HFFc6 (cell line): ENCODE measurements around the gene TTC33. TPM values are rescaled to one million over a fixed set of nuclear protein-coding genes. Genes with fewer than 3 reads are reported as not detected.
"Not testable (repeated sequence)": the region's sequence is repeated elsewhere in the genome, so short reads cannot be mapped to it uniquely, and the experiment has no call there.

Source experiments
- DNase-seq: peaks from one replicate; pipeline ENCODE4 v3.0.0-alpha.2; 2018
- H3K27ac Mint-ChIP-seq: 2 replicates; pipeline ENCODE4 v1.8.0; 2020; ENCODE audit warnings: mild to moderate bottlenecking, mixed read lengths
- H3K27me3 Mint-ChIP-seq: 2 replicates; pipeline ENCODE4 v1.8.0; 2021; ENCODE audit warnings: mild to moderate bottlenecking, moderate library complexity, mixed read lengths; ENCODE audit not compliant: insufficient read depth
- H3K36me3 Mint-ChIP-seq: 2 replicates; pipeline ENCODE4 v1.8.0; 2021; ENCODE audit warnings: low read depth, mixed read lengths
- H3K4me1 Mint-ChIP-seq: 2 replicates; pipeline ENCODE4 v1.8.0; 2020; ENCODE audit warnings: low read depth, mixed read lengths
- H3K4me3 Mint-ChIP-seq: 2 replicates; pipeline ENCODE4 v1.8.0; 2020; ENCODE audit warnings: mild to moderate bottlenecking, moderate library complexity, mixed read lengths
- H3K9me3 Mint-ChIP-seq: 2 replicates; pipeline ENCODE4 v1.8.0; 2020; ENCODE audit warnings: mild to moderate bottlenecking, mixed read lengths
- CTCF ChIP-seq: fragments of 200-600 bp; sonication (generic); IDR thresholded peaks from 2 replicates; pipeline ENCODE4 v1.5.0; 2021; ENCODE audit warnings: antibody characterized with exemption, mild to moderate bottlenecking
- total RNA-seq, 6 experiments: library from RNA; stranded (reverse); fragmentation: NEBNext Ultra II Directional; extraction: Animal tissue kit (Norgen Biotek cat#: 25700); gene quantifications; 2 replicates in 1 of 6; 3 replicates in 5 of 6; pipeline ENCODE4 v1.2.3, GENCODE V29; 2021

Gene TTC33
- total RNA-seq, 6 experiments from 2014 or later = 8.6 to 11.3 (median 9.8) TPM

GRCh38 chr5:40652441-40653220, 103.1 kb downstream of the TTC33 start:
- no peak for TF ChIP-seq CTCF
- no peaks in the 10 kb centered on the region for H3K36me3 Mint-ChIP-seq
- H3K27me3 Mint-ChIP-seq = peaks cover 1% of the 10 kb centered on the region
- peaks cover 47% of the 10 kb centered on the region for H3K4me1 Mint-ChIP-seq
- no peak overlapping the region for H3K27ac Mint-ChIP-seq
- H3K9me3 Mint-ChIP-seq = no peaks in the 10 kb centered on the region
- H3K4me3 Mint-ChIP-seq = no peak overlapping the region
- no peak for DNase-seq

GRCh38 chr5:40651201-40651600, 104.6 kb downstream of the TTC33 start:
- Mint-ChIP-seq H3K27ac (no peak overlapping the region), H3K4me1 (peaks cover 38% of the 10 kb centered on the region), H3K4me3 (no peak overlapping the region), H3K36me3 (no peaks in the 10 kb centered on the region), H3K27me3 (peaks cover 1% of the 10 kb centered on the region), H3K9me3 (no peaks in the 10 kb centered on the region)
- no peak for TF ChIP-seq CTCF
- no peak for DNase-seq

GRCh38 chr5:40649463-40650030, 106.2 kb downstream of the TTC33 start:
- peaks cover 25% of the 10 kb centered on the region for H3K4me1 Mint-ChIP-seq
- peaks cover 1% of the 10 kb centered on the region for H3K27me3 Mint-ChIP-seq
- H3K4me3 Mint-ChIP-seq = no peak overlapping the region
- H3K36me3 Mint-ChIP-seq = no peaks in the 10 kb centered on the region
- no peak for DNase-seq
- TF ChIP-seq CTCF = no peak
- H3K9me3 Mint-ChIP-seq = no peaks in the 10 kb centered on the region
- no peak overlapping the region for H3K27ac Mint-ChIP-seq

GRCh38 chr5:40648150-40648549, 107.6 kb downstream of the TTC33 start:
- H3K4me3 Mint-ChIP-seq = no peak overlapping the region
- H3K27me3 Mint-ChIP-seq = peaks cover 1% of the 10 kb centered on the region
- no peaks in the 10 kb centered on the region for H3K9me3 Mint-ChIP-seq
- peaks cover 7% of the 10 kb centered on the region; the same call in 1 of the 2 replicates for H3K36me3 Mint-ChIP-seq
- no peak for TF ChIP-seq CTCF
- peaks cover 11% of the 10 kb centered on the region for H3K4me1 Mint-ChIP-seq
- DNase-seq = no peak
- H3K27ac Mint-ChIP-seq = no peak overlapping the region

- no peak for TF ChIP-seq CTCF
- no peak for DNase-seq
- Mint-ChIP-seq H3K27me3 (peaks cover 1% of the 10 kb centered on the region; the same call in 1 of the 2 replicates), H3K4me3 (no peak overlapping the region), H3K4me1 (peaks cover 14% of the 10 kb centered on the region), H3K36me3 (peaks cover 7% of the 10 kb centered on the region; the same call in 1 of the 2 replicates), H3K27ac (no peak overlapping the region), H3K9me3 (no peaks in the 10 kb centered on the region)
These were observed 109.5 kb downstream of the TTC33 start for GRCh38 chr5:40646266-40646665.

- not testable (repeated sequence) for H3K27ac Mint-ChIP-seq, DNase-seq, H3K27me3 Mint-ChIP-seq, H3K4me3 Mint-ChIP-seq
- Mint-ChIP-seq H3K9me3 (peaks cover 41% of the 10 kb centered on the region), H3K36me3 (peaks cover 33% of the 10 kb centered on the region), H3K4me1 (peaks cover 31% of the 10 kb centered on the region)
These were observed 116.2 kb downstream of the TTC33 start for GRCh38 chr5:40639531-40639930.
